Aortic smooth muscle cell (primary cell): ENCODE results near the gene GRK2. TPM values are rescaled to one million over a fixed set of nuclear protein-coding genes. Genes with fewer than 3 reads are reported as not detected.

ENCODE experiments used
- total RNA-seq: library from RNA; depleted of rRNA; stranded (reverse); fragments of >200 nt; gene quantifications from 2 replicates; pipeline ENCODE4 v1.2.3, GENCODE V29; 2014

Gene GRK2
- total RNA-seq = 26.0 and 31.7 TPM in 2 replicates

GRCh38 chr11:67266449-67267187 is at the start of gene GRK2:
GRK2 (plus strand) TSS chr11:67266473; CDS start chr11:67266700, 227 bp downstream.

GRCh38 chr11:67289226-67289650 is 23.0 kb downstream of the GRK2 start, which contains the start of gene ANKRD13D:
ANKRD13D (plus strand) TSS chr11:67289303; CDS start chr11:67289461, 158 bp downstream.

GRCh38 chr11:67303132-67303834 is 37.0 kb downstream of the GRK2 start, which contains the start of gene SSH3:
SSH3 (plus strand) TSS chr11:67303530; CDS start chr11:67303626, 96 bp downstream.

Other genes starting within 250 kb of the GRK2 start
- gene SYT12, start 243.3 kb upstream of the GRK2 start, total RNA-seq = 0.25 and 1.6 TPM in 2 replicates
- gene RHOD, start 209.6 kb upstream of the GRK2 start, total RNA-seq = 9.1 and 16.8 TPM in 2 replicates
- 34.6 and 38.3 TPM in 2 replicates for gene KDM2A, start 147.2 kb upstream of the GRK2 start, total RNA-seq
- gene ANKRD13D, start 22.8 kb downstream of the GRK2 start, total RNA-seq = 46.2 and 58.3 TPM in 2 replicates
- gene SSH3, start 37.1 kb downstream of the GRK2 start, total RNA-seq = 8.9 and 11.1 TPM in 2 replicates
- 38.7 and 39.3 TPM in 2 replicates for gene POLD4, start 87.1 kb downstream of the GRK2 start, total RNA-seq
- 4.7 and 7.7 TPM in 2 replicates for gene CLCF1, start 107.1 kb downstream of the GRK2 start, total RNA-seq
- 5.2 and 5.8 TPM in 2 replicates for gene RAD9A, start 125.5 kb downstream of the GRK2 start, total RNA-seq
- gene PPP1CA, start 135.4 kb downstream of the GRK2 start, total RNA-seq = 146 and 165 TPM in 2 replicates
- not detected in 2 replicates for gene TBC1D10C, start 137.6 kb downstream of the GRK2 start, total RNA-seq
- 0.13 and 0.75 TPM in 2 replicates for gene CARNS1, start 149.2 kb downstream of the GRK2 start, total RNA-seq
- 42.8 and 53.8 TPM in 2 replicates for gene RPS6KB2, start 162.0 kb downstream of the GRK2 start, total RNA-seq
- 0.25 and 0.26 TPM in 2 replicates for gene PTPRCAP, start 171.2 kb downstream of the GRK2 start, total RNA-seq
- gene CORO1B, start 177.0 kb downstream of the GRK2 start, total RNA-seq = 128 and 130 TPM in 2 replicates
- gene GPR152, start 186.3 kb downstream of the GRK2 start, total RNA-seq = not detected in 2 replicates
- 0.19 and 0.26 TPM in 2 replicates for gene CABP4, start 188.9 kb downstream of the GRK2 start, total RNA-seq
- gene TMEM134, start 202.8 kb downstream of the GRK2 start, total RNA-seq = 20.5 and 21.1 TPM in 2 replicates
- 87.0 and 102 TPM in 2 replicates for gene AIP, start 216.6 kb downstream of the GRK2 start, total RNA-seq
- gene PITPNM1, start 238.9 kb downstream of the GRK2 start, total RNA-seq = 28.8 and 41.4 TPM in 2 replicates
- 15.4 and 16.2 TPM in 2 replicates for gene CDK2AP2, start 241.7 kb downstream of the GRK2 start, total RNA-seq